AG04450 (cell line): ENCODE results near the gene FBXL17. TPM values are rescaled to one million over a fixed set of nuclear protein-coding genes. Genes with fewer than 3 reads are reported as not detected.

Experiments used
- CTCF ChIA-PET: fragments of 300-600, 350-600 bp; formaldehyde crosslinking; extraction: SDS; loops from one replicate; lab custom pipeline; 2022; ENCODE audit warnings: antibody characterized with exemption, inconsistent platforms; lab: Charles Lee
- POLR2A ChIA-PET: fragments of 350-600 bp; formaldehyde crosslinking; extraction: SDS; loops from one replicate; lab custom pipeline; 2021; ENCODE audit warnings: antibody characterized with exemption, inconsistent platforms; lab: Yijun Ruan, JAX
- DNase-seq: peaks from one replicate; pipeline ENCODE4 v3.0.0-alpha.2; 2011; ENCODE audit warnings: low read depth, low spot score
- H3K27ac ChIP-seq: one replicate; pipeline ENCODE4 v1.5.1; 2012; ENCODE audit warnings: low read depth, low read length, control low read depth
- H3K27me3 ChIP-seq: one replicate; pipeline ENCODE4 v1.6.0; 2012; ENCODE audit warnings: low read length; ENCODE audit not compliant: control insufficient read depth, insufficient read depth
- H3K4me3 ChIP-seq: 2 replicates; pipeline ENCODE4 v1.5.1; 2011; ENCODE audit warnings: mild to moderate bottlenecking, low read depth, low read length, control low read depth
- H3K9me3 ChIP-seq: 2 replicates; pipeline ENCODE4 v1.5.1; 2012; ENCODE audit warnings: low read length; ENCODE audit not compliant: control insufficient read depth, insufficient read depth
- polyA plus RNA-seq: library from polyadenylated mRNA; depleted of rRNA; stranded (reverse); fragments of >200 nt; gene quantifications from 2 replicates; pipeline ENCODE4 v1.2.3, GENCODE V29; 2011
- TF ChIP-seq, protein P1 (sequence below): IDR thresholded peaks from 2 replicates; pipeline ENCODE4 v1.5.1; 2011; ENCODE audit warnings: low read depth, low read length, control low read depth, inconsistent platforms

The FBXL17 gene
- polyA plus RNA-seq, 1 experiment, result 9.4 TPM

DNA sequence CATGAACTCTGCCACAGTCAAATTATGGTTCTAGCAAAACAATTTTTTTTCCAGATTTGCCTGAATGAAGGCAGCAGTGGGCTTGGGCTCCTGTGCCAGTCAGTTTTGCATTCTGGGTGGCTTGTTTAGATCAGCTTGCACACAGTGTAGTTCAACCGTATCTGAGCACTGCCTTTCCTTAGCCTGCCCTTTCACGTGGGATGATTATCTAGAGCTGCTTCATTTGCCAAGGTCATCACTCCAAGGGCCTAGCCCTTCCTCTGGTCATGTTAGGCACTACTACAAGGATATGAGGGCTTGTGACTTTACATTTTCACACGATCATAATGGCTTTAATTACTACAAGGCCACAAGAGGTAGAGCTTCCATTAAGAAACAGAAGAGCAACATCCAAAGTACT lies 560.6 kb downstream of the FBXL17 start:
- Histone ChIP-seq H3K27me3 (no peaks in the 10 kb centered on the region), H3K4me3 (no peak overlapping the region), H3K27ac (no peak overlapping the region), H3K9me3 (peaks cover 4% of the 10 kb centered on the region; the same call in 1 of the 2 replicates)
- CTCF ChIA-PET, result no interaction called here
- TF ChIP-seq, protein P1, sequence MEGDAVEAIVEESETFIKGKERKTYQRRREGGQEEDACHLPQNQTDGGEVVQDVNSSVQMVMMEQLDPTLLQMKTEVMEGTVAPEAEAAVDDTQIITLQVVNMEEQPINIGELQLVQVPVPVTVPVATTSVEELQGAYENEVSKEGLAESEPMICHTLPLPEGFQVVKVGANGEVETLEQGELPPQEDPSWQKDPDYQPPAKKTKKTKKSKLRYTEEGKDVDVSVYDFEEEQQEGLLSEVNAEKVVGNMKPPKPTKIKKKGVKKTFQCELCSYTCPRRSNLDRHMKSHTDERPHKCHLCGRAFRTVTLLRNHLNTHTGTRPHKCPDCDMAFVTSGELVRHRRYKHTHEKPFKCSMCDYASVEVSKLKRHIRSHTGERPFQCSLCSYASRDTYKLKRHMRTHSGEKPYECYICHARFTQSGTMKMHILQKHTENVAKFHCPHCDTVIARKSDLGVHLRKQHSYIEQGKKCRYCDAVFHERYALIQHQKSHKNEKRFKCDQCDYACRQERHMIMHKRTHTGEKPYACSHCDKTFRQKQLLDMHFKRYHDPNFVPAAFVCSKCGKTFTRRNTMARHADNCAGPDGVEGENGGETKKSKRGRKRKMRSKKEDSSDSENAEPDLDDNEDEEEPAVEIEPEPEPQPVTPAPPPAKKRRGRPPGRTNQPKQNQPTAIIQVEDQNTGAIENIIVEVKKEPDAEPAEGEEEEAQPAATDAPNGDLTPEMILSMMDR, result no peak
- POLR2A ChIA-PET, result no interaction called here
- DNase-seq, result no peak

DNA sequence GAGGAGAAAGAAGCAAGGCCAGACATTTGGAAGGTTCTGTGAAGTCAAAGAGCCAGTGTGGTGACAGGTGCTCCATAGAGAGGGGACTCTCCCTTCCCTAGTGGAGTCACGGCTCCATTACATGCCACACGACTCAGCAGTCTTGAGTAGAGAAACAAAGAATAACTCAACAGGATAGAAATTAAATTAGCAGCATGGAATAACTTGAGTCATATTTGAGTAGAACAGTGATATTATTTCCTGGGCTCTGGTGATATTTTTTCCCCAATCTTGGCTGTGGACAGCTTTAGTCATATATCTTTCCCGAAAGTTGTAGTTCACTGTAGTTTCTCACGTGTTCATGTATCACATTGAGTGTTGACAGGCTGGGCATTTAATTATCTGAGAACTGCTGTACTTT lies 561.5 kb downstream of the FBXL17 start:
- ChIA-PET POLR2A (no interaction called here), CTCF (no interaction called here)
- Histone ChIP-seq H3K27me3 (no peaks in the 10 kb centered on the region), H3K9me3 (peaks cover 4% of the 10 kb centered on the region; the same call in 1 of the 2 replicates), H3K27ac (no peak overlapping the region), H3K4me3 (no peak overlapping the region)
- no peak for DNase-seq
- TF ChIP-seq, protein P1, result no peak

DNA sequence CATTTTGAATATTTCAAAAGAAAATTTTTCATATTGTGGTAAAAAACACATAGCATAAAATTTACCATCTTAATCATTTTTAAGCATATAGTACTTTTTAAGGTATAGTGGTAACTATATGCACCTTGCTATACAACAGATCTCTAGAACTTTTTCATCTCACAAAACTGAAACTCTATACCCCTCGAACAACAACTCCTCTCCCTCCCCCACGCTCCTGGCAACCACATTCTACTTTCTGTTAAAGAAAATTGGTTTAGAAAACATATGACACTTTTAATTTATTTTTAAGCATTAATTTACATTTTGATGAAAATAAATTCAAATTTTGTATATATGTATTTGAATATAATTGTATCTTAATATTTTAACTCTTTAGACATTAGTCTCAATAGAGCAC lies 563.9 kb downstream of the FBXL17 start:
- DNase-seq, result no peak
- H3K9me3 ChIP-seq, result peaks cover 4% of the 10 kb centered on the region; the same call in 1 of the 2 replicates
- H3K27me3 ChIP-seq, result no peaks in the 10 kb centered on the region
- H3K4me3 ChIP-seq, result no peak overlapping the region
- TF ChIP-seq, protein P1, result no peak
- ChIA-PET POLR2A (no interaction called here), CTCF (no interaction called here)
- no peak overlapping the region for H3K27ac ChIP-seq

DNA sequence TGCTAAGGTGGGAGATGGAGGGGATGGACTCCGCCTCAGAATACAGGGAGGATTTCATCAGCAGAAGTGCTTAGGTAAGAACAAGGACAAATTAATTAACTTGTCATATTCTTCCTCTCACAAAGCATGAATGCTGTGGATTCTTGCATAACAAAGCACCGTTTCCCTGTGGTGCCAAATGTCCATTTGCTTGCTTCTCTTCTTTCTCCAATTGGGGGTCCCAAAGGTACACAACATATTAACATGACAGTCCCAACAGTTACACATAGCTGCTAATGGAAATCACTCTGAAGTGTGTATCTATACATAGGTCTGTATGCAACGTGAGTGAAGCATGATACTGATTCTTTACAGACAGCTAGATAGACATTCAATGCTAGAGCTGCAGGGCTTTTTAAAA lies 564.5 kb downstream of the FBXL17 start:
- CTCF ChIA-PET, result no interaction called here
- TF ChIP-seq, protein P1, result no peak
- Histone ChIP-seq H3K27ac (no peak overlapping the region), H3K9me3 (peaks cover 4% of the 10 kb centered on the region; the same call in 1 of the 2 replicates), H3K4me3 (no peak overlapping the region), H3K27me3 (no peaks in the 10 kb centered on the region)
- DNase-seq, result no peak
- POLR2A ChIA-PET, result no interaction called here

DNA sequence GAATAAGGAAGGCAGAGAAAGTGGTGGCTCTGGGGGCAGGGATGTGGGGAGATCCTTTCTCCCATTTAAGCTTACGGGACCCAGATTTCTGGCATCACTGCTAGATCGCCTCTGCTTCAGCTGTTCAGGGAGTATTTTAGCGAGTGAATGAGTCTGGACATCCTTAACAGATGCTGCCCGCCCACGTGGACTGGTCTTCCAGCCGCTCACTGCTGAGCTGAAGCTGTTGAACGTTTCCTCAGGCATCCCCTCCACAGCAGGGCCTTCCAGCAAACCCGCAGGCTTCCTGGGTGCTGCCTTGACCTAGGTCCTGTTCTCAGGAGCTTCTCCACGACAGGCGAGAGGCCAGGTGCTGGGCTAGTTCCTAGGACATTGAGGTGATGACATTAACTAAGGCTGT lies 566.8 kb downstream of the FBXL17 start:
- no peak for DNase-seq
- H3K27me3 ChIP-seq, result no peaks in the 10 kb centered on the region
- ChIA-PET CTCF (no interaction called here), POLR2A (no interaction called here)
- no peak overlapping the region for H3K4me3 ChIP-seq
- H3K27ac ChIP-seq, result no peak overlapping the region
- H3K9me3 ChIP-seq, result no peaks in the 10 kb centered on the region
- TF ChIP-seq, protein P1, result no peak
